ENCODE results near the gene ZNF575.

The ZNF575 gene, protein sequence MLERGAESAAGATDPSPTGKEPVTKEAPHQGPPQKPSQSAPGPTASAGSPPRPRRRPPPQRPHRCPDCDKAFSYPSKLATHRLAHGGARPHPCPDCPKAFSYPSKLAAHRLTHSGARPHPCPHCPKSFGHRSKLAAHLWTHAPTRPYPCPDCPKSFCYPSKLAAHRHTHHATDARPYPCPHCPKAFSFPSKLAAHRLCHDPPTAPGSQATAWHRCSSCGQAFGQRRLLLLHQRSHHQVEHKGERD

DNA sequence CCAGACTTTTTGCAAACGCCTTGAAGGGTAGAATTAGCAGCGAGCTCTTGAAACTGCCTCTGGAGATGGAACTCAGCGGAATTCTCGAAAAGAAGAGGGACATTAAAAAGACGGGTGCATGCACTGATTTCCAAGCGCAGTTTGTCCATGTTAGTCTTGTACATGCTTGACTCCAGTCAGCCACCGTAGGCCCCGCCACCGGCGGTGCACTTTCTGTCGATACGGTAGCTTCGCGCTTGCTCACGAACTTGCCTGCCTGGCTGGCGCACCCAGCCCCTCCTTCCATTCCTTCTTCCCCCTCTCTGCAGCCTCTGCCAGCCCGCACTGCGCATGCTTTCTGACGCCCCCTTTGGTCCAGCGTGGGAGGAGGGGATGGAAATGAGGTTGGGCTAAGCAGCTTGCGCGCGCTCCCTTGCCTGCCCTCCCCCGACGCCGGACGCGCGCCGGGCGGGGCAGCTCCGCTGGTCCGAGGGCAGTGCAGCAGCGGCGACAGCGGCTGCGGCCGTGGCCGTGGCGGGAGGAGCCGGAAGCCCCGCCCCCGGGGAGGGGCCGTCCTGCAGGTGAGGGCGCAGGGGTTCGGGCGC lies at the start of gene ZNF575:
Gene ZNF575 (plus strand): TSS at position 227 of the 584 bp plus-strand sequence. CDS start 1,235 bp downstream, outside the sequence.
- DNase-seq (ENCODE audit: low spot score): peak; percentile 86

DNA sequence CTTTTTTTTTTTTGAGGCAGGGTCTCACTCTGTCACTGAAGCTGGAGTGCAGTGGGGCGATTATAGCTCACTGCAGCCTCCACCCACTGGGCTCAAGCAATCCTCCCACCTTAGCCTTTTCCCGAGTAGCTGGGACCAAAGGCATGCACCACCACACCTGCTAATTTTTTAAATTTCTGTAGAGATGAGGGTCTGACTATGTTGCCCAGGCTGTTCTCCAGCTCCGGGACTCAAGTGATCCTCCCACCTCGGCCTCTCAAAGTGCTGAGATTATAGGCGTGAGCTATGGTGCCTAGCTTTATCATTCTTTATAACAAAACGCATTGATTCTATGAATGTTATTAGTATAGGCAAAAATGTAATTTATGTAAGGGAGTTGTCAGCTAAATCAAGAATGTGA lies 49.7 kb upstream of the ZNF575 start:
- DNase-seq (ENCODE audit: low spot score): no peak

DNA sequence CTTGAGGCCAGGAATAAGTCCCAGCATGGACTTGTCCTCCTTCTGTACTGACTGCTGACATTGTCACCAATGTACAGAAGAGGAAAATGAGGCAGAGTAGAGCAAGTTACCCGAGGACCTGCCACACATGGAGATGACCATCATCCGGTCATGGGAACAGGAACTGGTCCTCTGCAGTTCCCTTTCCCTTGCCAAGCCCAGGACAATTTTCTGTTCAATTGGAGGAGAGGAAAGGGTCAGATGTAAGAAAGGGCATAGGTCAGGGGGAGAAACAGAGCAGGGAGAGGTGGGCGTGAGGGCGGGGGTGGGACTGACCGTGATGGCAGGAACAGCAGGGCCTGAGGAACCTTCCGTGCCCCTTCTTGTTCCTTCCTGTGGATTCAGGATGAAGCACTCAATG lies 47.0 kb upstream of the ZNF575 start:
- no peak for DNase-seq (ENCODE audit: low spot score)

DNA sequence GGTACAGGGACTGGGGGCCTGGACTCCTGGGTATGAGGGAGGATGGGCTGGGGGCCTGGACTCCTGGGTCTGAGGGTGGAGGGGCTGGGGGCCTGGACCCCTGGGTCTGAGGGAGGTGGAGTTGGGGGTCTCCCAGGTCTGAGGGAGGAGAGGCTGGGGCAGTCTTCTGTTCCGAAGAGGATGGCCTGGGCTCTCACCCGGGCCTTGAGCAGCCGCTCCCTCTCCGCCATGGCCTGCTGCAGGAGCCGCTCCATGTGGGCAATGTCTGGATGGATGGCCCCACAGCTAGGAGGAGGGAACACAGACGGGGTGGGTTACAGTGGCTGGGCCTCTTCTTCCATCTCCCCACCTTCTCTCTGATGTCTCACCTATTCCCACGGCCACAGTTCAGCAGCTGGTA lies 46.6 kb upstream of the ZNF575 start:
- no peak for DNase-seq (ENCODE audit: low spot score)

DNA sequence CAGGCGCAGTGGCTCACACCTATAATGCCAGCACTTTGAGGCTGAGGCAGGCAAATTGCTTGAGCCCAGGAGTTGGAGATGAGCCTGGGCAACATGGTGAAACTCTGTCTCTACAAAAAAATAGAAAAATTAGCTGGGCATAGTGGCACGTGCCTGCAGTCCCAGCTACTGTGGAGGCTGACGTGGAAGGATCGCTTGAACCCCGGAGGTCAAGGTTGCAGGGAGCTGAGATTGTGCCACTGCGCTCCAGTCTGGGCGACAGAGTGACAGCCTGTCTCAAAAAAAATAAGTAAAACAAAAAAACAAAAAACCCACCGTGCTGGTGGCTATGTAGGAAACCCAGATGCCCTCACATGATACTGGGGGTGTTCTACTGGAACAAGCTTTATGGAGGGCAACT lies 44.8 kb upstream of the ZNF575 start:
- no peak for DNase-seq (ENCODE audit: low spot score)

DNA sequence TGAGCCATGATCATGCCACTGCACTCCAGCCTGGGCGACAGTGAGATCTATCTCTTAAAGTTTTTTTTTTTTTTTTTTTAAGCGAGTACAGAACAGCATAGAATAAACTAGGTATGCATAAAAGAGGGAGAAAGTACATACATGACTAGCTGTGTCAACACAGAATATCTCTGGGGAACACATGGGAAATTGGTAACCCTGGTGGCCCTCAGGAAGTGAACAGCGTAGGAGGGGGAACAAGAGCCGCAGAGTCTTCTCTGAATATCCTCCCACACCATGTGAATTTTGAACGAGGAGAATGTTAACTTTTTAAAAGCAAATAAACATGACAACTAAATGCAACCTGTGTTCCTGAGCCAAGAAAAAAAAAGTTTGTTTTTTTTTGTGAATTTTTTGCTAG lies 43.7 kb upstream of the ZNF575 start:
- DNase-seq (ENCODE audit: low spot score): no peak

DNA sequence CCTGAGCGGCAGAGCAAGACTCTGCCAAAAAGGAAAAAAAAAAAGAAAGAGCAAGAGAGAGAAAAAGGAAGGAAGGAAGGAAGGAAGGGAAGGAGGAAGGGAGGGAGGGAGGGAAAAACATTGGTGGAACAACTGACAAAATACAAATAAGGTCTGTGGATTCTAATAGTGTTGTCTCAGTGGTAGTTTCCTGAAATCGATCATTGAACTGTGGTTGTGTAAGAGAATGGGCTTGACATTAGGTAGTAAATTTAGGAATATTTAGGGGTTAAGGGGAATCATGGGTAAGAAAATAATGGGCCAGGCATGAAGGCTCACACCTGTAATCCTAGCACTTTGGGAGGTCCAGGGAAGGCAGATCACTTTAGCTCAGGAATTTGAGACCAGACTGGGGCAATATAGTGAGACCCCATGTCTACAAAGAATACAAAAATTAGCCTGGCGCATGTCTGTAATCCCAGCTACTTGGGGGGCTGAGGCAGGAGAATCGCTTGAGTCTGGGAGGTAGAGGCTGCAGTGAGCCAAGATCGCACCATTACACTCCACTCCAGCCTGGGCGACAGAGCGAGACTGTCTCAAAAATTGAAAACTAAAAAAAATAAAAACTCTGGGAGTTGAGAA lies 42.9 kb upstream of the ZNF575 start:
- DNase-seq (ENCODE audit: low spot score): no peak

DNA sequence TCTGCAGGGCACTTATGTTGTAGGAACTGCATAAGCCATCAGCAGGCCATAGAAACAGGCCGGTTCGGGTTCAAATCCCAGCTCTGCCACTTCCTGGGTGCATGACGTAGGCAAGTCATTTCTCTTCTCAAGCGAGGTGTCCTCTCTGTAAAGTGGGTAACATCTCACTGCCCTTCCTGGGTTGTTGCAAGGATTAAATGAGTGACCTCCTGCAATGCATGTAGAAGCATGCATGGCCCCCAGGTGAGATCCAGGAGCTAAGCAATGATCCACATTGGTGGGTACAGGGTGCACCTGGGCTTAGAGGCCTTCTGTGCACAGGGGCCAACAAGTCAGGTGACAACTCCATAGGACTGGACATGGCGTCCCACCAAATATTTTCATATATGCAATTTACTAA lies 42.2 kb upstream of the ZNF575 start:
- DNase-seq (ENCODE audit: low spot score): no peak

DNA sequence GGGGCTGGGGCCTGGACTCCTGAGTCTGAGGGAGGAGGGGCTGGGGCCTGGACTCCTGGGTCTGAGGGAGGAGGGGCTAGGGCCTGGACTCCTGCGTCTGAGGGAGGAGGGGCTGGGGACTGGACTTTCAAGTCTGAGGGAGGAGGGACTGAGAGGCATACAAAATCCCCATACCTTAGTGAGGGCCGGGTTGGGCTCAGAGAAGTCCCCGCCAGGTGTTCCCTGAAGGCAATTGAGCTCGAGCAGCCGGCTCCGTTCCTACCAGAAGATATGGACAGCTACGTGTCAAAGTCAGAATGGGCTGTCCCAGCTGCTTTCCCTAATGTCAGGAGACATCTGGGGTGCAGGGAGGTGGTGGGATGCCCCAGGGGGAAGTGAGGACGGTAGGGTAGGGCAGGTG lies 37.9 kb upstream of the ZNF575 start:
- no peak for DNase-seq (ENCODE audit: low spot score)

DNA sequence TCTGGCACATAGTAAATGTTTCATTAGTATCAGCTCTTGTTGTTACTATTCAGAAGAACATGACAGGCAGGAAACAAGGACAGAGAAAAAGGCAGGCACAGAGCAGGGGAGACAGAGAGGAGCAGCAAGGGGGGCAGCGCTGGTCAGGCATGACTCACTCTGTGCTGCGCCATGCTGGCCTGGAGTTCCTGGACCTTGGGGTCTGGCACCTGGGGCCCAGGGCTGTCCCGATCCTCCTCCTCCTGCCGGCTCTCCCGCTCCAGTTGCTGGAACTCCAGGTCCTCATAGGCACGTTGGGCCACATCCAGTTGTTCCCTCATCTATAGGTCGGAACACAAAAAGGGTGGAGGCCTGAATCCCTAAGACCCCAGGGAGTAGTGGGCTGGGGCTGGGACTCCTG lies 36.0 kb upstream of the ZNF575 start:
- no peak for DNase-seq (ENCODE audit: low spot score)

DNA sequence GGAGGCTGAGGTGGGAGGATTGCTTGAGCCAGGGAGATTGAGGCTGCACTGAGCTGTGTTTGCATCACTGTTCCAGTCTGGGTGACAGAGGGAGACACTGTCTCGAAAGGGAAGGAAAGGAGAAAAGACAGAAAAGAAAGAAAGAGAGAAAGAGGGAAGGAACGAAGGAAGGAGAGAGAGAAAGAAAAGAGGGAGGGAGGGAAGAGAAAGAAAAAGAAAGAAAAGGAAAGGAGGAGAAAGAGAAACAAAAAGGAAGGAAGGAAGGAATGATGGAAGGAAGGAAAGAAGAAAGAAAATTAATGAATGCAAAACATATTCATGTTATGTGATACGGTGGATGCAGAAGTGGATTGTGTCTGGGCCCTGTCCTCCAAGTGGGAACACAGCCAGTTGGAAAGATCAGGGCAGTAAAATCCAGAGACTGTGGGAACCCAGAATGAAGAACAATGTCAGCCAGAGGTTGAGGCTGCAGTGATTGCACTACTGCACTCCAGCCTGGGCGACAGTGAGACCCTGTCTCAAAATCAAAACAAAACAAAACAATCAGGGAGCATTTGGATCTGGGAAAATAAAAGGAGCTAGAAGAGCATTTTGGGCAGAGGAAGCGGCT lies 34.6 kb upstream of the ZNF575 start:
- DNase-seq (ENCODE audit: low spot score): no peak

DNA sequence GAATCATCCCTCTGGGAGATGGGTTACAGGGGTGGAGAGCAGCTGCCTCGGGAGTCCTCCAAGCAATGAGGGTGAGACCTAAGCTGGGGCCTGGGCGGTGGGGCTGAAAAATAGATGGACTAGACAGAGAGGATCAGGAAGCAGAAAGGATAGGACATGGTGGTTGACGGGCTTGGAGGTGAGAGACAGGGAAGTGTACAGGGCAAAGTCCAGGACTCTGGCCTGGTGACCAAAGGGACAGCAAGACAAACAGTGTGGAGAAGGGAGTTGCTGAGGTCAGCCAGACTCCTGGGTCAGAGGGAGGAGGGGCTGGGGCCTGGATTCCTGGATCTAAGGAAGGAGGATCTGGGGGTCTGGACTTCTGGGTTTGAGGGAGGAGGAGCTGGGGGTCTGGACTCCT lies 33.9 kb upstream of the ZNF575 start:
- DNase-seq (ENCODE audit: low spot score): no peak

DNA sequence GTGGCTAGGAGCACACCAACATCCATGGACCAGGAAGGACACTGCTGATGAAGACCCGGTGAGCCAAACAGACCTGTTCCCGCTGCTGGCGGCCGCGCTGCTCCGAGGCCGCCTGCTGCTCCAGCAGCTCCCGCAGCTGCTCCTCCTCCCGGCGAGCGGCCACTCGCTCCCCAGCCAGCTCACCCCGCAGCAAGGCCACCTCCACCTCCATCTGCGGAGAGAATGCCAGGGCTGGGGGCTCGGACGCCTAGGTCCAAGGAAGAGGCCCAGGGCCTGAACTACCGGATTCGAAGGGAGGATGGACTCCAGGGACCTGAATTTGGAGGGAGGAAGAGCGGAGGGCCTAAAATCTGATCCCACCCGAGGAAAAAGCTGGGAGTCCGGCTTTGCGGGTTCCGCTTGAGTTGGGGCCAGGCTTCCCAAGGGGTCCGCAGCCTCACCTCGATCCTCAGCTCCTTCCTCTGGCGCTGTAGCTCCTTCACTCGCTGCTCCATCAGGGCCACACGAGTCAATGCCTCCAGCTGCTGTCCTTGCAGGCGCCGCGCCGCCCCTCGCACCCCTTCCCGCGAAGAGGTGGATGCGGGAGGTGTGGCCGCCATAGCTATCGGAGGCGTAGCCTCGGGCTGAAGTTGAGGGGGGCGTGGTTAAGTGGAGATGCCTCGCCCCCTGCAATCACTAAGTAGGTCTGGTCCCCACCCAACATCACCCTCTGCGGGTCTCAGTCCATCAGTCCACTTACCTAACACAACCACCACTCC lies 31.1 kb upstream of the ZNF575 start:
- DNase-seq (ENCODE audit: low spot score): no peak

DNA sequence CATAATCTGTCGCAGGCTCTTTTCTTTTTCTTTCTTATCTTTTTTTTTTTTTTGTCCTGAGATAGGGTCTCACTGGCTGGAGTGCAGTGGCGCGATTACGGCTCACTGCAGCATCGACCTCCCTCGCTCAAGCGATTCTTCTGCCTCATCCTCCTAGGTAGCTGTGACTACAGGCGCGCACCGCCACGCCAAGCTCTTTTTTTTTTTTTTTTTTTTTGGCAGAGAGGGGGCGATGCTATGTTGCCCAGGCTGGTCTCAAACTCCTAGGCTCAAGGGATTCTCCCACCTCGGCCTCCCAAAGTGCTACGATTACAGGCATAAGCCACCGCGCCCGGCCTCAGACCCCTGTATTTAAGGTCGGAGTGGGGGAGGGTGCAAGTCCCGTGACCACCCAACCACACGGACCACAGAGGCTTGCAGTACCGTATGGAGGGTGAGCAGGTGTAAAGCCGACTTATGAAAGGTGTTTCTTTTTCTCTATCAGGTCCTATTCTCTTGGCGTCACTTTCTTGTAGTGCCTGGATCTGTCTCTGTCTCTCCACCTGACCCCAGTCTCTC lies 30.5 kb upstream of the ZNF575 start:
- DNase-seq (ENCODE audit: low spot score): no peak

DNA sequence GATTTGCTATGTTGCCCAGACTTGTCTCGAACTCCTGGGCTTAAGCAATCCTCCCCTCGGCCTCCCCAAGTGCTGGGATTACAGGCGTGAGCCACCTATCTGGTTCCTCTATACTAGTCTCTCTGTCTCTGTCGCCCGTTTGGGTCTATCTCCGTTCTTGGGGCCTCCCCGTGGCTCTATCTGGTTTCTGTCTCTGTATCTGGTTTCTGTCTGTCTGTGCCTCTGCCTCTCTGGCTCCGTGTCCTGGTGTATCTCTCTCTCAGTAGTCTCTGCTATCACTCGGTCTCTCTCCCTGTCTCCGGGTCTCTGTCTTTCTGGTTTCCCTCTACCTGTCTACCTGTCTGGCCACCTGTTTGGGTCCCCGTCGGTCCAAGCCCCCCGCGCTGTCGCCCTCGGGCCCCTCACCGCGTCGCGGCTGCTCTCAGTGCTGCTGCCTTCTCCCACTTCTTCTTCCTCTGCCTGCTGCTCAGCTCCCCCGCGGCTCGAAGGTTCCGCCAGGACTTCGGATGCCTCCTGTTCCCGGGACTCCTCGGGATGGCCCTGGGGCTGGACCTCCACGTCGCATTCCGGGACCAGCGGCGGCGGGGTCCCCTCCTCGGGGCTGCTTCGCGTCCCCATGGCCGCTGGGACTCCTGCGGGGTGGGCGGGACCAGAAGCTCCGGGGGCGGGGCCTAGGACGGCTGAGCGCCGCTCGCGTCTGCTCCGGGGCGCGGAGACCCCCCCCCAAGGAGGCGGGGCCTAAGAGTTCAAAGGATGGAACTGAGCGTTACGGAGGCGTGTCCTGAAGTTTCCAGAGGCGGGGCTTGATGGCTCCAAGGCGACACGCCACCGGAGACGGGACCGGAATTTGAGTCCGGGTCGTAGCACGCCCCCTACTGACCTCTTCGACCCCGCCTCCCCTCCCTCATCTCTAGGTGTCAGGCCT lies 29.2 kb upstream of the ZNF575 start:
- peak; percentile 99 for DNase-seq (ENCODE audit: low spot score)

DNA sequence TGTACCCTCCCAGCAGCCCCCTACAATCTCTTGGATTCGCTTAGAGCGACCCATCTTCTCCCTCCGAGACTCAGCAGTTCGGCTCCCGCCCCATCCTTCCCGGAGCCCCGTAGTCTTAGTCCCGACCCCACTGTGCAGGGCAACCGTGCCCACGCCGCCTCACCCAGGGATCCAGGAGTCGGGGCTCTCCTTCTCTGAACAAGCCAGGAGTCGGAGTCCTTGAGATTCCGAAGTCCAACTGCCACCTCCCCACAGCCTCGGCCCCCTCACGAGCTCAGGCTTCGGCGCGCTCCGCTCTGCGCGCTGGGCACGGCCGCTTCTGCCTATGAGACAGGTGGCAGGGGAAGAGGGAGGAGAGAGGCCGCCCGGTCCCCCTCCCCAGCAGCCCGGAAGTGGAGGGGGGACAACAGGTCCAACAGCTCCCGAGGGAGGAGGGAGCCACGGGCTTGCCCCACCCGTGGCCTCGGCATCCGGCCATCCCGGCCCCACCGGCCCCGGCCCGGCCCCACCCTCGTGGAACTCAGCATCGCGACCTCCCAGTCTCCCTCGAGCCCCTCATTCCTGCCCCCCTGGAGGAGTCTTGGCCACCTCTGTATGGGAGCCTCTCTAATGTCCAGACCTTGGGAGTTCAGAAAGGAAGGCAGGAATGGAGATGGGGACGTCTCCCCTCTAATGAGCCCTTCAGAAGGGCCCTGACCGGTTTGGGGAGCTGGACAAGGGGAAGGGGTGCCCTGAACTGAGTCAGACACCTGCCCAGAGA lies 28.4 kb upstream of the ZNF575 start, which contains the start of gene PHLDB3:
Gene PHLDB3 (minus strand): TSS at position 321 of the 760 bp plus-strand sequence. CDS start 628 bp downstream, outside the sequence.
- no peak for DNase-seq (ENCODE audit: low spot score)

DNA sequence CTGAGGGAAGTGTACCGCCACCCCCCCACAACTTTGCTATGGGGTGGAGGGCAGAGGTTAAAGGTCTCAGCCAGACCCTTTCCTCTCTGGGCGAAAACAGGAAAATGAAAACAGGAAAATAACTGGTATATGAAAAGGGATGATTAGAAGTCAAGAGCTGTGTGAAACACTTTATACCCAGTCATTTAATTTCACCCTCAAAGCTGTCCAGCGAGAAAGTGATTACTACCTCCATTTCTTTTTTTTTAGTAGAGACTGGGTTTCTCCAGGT lies 27.9 kb upstream of the ZNF575 start:
- no peak for DNase-seq (ENCODE audit: low spot score)

DNA sequence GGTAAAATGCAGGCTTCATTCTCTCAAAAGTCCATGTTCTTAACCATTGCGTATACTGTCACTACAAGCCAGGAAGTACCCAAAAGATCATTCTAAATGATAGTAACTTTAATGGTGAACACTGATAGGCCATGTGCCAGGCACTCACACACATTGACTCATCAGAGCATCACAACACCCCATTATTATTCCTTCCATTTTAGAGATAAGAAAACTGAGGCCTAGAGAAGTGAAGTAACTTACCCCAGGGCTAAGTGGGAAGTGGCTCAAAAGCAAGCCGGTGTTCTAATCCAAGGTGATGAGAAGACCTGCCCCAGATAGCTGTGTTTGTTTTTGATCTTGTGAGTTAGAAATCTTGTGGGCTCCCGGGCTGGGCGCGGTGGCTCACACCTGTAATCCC lies 27.0 kb upstream of the ZNF575 start:
- no peak for DNase-seq (ENCODE audit: low spot score)

DNA sequence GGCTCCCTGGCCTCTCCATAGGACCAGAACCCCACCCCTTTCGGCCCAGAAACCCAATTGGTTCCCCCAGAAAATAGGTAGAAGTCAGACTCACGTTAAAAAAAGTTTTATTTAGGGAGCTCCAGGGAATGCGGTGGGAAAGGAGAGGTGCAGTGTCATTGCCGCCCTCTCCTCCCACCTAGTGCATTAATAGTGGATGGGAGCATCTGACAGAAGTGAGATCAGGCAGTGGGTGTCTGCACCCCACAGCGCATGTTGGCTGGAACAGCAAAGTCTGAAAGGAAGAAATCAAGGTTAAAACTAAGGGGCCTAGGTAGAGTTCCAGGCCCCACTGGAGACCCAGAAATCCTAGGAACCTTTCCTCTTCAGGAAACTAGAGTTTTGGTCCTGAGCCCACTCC lies 26.4 kb upstream of the ZNF575 start:
- no peak for DNase-seq (ENCODE audit: low spot score)

DNA sequence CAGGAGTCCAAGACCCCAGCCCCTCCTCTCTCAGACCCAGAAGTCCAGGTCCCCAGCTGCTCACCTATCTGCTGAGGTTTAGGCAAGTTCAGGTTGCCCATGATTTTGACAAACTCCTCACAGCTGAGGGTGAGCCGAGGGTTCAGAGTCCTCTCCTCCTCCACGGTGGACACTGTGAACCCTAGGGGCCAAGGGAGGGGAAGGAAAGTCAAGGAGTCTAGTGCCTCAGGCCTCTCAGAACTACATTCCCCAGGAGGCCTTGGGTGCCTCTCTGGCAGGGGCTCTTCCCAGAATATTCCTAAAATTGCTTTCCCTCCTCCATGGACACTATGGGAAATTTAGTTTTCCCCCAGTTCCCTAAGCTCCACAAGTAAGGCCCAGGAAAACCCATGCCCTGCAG lies 25.1 kb upstream of the ZNF575 start:
- DNase-seq (ENCODE audit: low spot score): no peak

DNA sequence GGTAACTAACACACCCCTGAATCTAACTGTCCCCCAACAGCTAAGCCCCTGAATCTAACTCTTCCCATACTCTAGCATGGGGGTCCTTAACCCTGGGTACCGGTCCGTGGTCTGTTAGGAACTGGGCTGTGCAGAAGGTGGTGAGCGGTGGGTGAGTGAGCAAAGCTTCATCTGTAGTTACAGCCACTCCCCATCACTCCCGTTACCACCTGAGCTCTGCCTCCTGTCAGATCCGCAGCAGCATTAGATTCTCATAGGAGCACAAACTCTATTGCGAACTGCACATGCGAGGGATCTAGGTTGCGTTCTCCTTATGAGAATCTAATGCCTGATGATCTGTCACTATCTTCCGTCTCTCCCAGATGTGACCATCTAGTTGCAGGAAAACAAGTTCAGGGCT lies 22.3 kb upstream of the ZNF575 start:
- DNase-seq (ENCODE audit: low spot score): no peak
